MM.1S (cell line): Measurements from ENCODE around the gene TPK1.

ENCODE experiments used
- EZH2 ChIP-seq: fragments of 300-600 bp; sonication (generic); optimal IDR thresholded peaks from 2 replicates; pipeline ENCODE3; 2017; ENCODE audit warnings: low read depth, mild to moderate bottlenecking, antibody characterized with exemption, low read length, mixed read lengths
- EZH2phosphoT487 ChIP-seq: fragments of 300-600 bp; sonication (generic); IDR thresholded peaks from 2 replicates; pipeline ENCODE4 v1.6.1; 2018; ENCODE audit warnings: antibody characterized with exemption, low read length
- TF ChIP-seq, protein P1 (sequence below): fragments of 300-600 bp; sonication (generic); IDR thresholded peaks from 2 replicates; pipeline ENCODE4 v1.5.1; 2016; ENCODE audit warnings: antibody characterized with exemption, low read length, mixed read lengths

DNA sequence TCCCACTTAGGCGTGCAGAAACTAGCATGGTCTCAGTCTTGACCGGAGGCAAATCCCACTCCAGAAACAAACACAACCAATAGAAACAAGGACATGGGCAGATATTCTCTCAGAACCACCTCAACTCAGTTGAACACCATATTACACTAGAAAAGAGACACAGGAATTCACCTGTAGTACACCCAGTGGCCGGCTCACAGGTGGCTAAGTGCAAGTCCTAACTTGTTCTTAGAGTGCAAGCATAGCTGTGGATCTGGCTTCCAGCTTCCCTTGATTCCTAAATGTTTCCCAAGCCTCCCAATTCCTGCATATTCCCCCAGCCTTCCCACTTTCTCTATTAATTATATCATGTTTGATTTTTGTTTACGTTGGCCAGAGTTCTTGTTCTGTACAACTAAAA lies 164.4 kb downstream of the TPK1 start:
- TF ChIP-seq, protein P1, sequence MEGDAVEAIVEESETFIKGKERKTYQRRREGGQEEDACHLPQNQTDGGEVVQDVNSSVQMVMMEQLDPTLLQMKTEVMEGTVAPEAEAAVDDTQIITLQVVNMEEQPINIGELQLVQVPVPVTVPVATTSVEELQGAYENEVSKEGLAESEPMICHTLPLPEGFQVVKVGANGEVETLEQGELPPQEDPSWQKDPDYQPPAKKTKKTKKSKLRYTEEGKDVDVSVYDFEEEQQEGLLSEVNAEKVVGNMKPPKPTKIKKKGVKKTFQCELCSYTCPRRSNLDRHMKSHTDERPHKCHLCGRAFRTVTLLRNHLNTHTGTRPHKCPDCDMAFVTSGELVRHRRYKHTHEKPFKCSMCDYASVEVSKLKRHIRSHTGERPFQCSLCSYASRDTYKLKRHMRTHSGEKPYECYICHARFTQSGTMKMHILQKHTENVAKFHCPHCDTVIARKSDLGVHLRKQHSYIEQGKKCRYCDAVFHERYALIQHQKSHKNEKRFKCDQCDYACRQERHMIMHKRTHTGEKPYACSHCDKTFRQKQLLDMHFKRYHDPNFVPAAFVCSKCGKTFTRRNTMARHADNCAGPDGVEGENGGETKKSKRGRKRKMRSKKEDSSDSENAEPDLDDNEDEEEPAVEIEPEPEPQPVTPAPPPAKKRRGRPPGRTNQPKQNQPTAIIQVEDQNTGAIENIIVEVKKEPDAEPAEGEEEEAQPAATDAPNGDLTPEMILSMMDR = no peak
- no peak for TF ChIP-seq EZH2
- TF ChIP-seq EZH2phosphoT487 = no peak
